ENCODE results near the gene PEA15. TPM values are rescaled to one million over a fixed set of nuclear protein-coding genes. Genes with fewer than 3 reads are reported as not detected.

Gene PEA15
- total RNA-seq: 51.5 and 54.9 TPM in 2 replicates

DNA sequence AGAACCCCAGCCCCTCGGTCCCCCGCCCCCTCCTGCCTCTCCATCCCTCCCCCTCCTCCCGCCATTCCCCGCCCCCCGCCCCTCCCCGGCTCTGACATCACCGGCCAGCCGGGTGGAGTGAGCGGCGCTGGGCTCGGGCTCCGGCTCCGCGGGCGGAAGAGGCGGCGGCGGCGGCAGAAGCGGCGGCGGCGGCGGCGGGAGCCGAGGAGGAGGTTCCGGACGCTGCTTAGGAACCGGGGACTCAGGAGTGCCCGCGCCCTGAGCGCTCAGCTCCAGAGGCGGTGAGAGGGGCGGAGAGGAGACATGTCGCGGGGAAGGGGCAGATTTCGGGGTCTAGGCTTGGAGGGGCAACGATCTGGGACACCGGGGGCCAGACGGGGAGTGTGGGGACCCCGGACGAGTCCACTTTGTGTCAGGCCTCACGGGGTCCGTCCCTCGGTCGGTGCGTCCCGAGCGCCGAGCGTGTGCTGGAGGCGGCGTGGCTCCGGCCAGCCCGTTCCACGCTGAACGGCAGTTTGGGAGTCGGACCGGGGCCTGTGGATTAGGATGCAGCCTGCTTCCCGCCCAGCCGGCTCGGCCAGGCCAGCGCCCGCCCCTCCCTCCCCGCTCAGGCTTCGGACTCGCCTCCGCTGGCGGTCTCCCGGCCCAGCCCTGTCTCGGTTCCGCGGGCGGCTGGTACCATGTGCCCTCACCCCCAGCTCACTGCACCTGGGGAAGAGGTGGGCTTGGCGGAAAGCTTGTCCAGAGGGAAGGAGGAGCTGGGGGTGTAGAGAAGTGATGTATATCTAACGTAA is at the start of gene PEA15:
Gene PEA15 (plus strand): TSS at position 143 of the 794 bp plus-strand sequence. CDS start 6,161 bp downstream, outside the sequence.

GRCh38 chr1:160189649-160190625 is 15.2 kb upstream of the PEA15 start, which contains the start of gene CASQ1:
Gene CASQ1, plus strand, starts transcription at chr1:160190575. Its CDS starts 177 bp downstream, at chr1:160190752.

GRCh38 chr1:160261893-160262794 is 57.0 kb downstream of the PEA15 start, which contains the start of gene DCAF8:
Gene DCAF8, minus strand, starts transcription at chr1:160262549. Its CDS starts 18,541 bp downstream, at chr1:160244008.

Other genes starting within 250 kb of the PEA15 start
- gene PIGM, start 173.4 kb upstream of the PEA15 start, total RNA-seq: 2.9 and 3.8 TPM in 2 replicates
- not detected in 2 replicates for gene KCNJ10, start 135.2 kb upstream of the PEA15 start, total RNA-seq
- gene KCNJ9, start 123.8 kb upstream of the PEA15 start, total RNA-seq: not detected in 2 replicates
- gene IGSF8, start 106.8 kb upstream of the PEA15 start, total RNA-seq: 10.1 and 13.8 TPM in 2 replicates
- gene ATP1A2, start 89.6 kb upstream of the PEA15 start, total RNA-seq: not detected in 2 replicates
- gene ATP1A4, start 53.8 kb upstream of the PEA15 start, total RNA-seq: not detected in 2 replicates
- gene CASQ1, start 14.8 kb upstream of the PEA15 start, total RNA-seq: not detected in 2 replicates
- 68.2 and 82.1 TPM in 2 replicates for gene DCAF8, start 57.2 kb downstream of the PEA15 start, total RNA-seq
- gene PEX19, start 79.7 kb downstream of the PEA15 start, total RNA-seq: 25.8 and 29.9 TPM in 2 replicates
- 259 and 315 TPM in 2 replicates for gene COPA, start 137.9 kb downstream of the PEA15 start, total RNA-seq
- gene NCSTN, start 138.0 kb downstream of the PEA15 start, total RNA-seq: 82.8 and 93.3 TPM in 2 replicates
- 0.15 TPM in 1 of 2 replicates, not detected in the other for gene NHLH1, start 161.7 kb downstream of the PEA15 start, total RNA-seq
- not detected in 2 replicates for gene VANGL2, start 195.2 kb downstream of the PEA15 start, total RNA-seq